ENCODE data around the gene TIMD4. TPM values are rescaled to one million over a fixed set of nuclear protein-coding genes. Genes with fewer than 3 reads are reported as not detected.

The TIMD4 gene
- total RNA-seq, 1 donor from 2014 or later = not detected

DNA sequence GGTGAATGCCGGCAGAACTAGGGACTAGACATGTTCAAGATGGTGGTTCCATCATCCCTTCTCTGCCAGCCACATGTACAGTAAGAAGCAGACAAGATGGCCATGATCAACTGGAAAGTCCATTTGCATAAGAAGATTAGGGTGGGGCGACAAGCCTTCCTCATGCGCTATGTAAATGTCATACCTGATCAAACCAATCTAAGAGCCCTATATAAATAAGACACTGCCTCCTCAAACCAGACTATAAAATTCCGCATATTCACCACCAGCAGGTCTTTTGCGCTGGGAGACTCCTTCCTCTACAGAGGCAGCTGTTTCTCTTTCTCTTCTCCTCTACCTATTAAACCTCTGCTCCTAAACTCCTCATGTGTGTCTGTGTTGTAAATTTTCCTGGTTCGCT is 53.8 kb downstream of the TIMD4 start:
- Mint-ChIP-seq H3K27me3 (ENCODE audit: unreplicated experiment) (no peaks in the 10 kb centered on the region), H3K4me1 (ENCODE audit: unreplicated experiment) (peaks cover 11% of the 10 kb centered on the region), H3K36me3 (ENCODE audit: low read depth, unreplicated experiment) (no peaks in the 10 kb centered on the region), H3K9me3 (ENCODE audit: unreplicated experiment) (no peaks in the 10 kb centered on the region), H3K4me3 (ENCODE audit: unreplicated experiment) (no peak overlapping the region), H3K27ac (ENCODE audit: unreplicated experiment) (no peak overlapping the region)
- DNase-seq (ENCODE audit: low spot score) = no peak
- TF ChIP-seq, protein P1, sequence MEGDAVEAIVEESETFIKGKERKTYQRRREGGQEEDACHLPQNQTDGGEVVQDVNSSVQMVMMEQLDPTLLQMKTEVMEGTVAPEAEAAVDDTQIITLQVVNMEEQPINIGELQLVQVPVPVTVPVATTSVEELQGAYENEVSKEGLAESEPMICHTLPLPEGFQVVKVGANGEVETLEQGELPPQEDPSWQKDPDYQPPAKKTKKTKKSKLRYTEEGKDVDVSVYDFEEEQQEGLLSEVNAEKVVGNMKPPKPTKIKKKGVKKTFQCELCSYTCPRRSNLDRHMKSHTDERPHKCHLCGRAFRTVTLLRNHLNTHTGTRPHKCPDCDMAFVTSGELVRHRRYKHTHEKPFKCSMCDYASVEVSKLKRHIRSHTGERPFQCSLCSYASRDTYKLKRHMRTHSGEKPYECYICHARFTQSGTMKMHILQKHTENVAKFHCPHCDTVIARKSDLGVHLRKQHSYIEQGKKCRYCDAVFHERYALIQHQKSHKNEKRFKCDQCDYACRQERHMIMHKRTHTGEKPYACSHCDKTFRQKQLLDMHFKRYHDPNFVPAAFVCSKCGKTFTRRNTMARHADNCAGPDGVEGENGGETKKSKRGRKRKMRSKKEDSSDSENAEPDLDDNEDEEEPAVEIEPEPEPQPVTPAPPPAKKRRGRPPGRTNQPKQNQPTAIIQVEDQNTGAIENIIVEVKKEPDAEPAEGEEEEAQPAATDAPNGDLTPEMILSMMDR (IDR thresholded peaks at IDR 0.05; ENCODE audit: unreplicated experiment) = no peak

DNA sequence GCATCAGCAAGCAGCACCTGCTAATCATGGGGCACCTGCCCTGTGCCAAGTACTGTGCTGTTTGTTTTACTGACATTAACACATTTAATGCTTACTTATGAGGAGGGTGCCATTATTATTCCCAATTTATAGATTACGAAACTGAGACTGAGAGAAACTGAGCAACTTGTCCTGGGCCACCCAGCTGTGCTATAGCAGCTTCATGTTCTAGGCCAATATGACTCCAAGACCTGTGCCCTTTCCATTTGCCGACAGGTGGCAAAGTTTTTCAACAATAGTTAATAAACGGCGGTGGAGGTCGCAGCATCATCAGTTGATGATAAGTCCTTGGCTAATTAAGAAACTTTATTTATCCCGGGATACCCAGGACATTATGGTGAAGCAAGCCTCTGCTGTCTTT is 55.4 kb downstream of the TIMD4 start:
- Mint-ChIP-seq H3K4me1 (ENCODE audit: unreplicated experiment) (no peaks in the 10 kb centered on the region), H3K36me3 (ENCODE audit: low read depth, unreplicated experiment) (no peaks in the 10 kb centered on the region), H3K4me3 (ENCODE audit: unreplicated experiment) (no peak overlapping the region), H3K9me3 (ENCODE audit: unreplicated experiment) (no peaks in the 10 kb centered on the region), H3K27ac (ENCODE audit: unreplicated experiment) (no peak overlapping the region), H3K27me3 (ENCODE audit: unreplicated experiment) (no peaks in the 10 kb centered on the region)
- DNase-seq (ENCODE audit: low spot score) = no peak
- TF ChIP-seq, protein P1 (IDR thresholded peaks at IDR 0.05; ENCODE audit: unreplicated experiment) = no peak

DNA sequence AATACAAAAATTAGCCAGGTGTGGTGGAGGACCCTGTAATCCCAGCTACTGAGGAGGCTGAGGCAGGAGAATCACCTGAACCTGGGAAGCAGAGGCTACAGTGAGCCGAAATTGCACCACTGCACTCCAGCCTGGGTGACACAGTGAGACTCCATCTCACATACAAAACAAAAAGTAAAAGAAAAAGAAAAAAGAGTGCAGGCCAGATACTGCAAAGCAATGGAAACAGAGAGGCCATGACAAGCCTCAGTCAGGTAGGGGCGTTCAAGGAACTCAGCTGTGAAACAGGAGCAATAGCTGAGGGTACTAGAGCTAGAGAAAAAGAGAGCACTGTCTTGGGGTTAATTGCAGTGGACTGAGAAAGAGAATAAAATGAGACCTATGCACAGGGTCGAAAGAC is 56.2 kb downstream of the TIMD4 start:
- H3K4me3 Mint-ChIP-seq (ENCODE audit: unreplicated experiment) = no peak overlapping the region
- no peaks in the 10 kb centered on the region for H3K27me3 Mint-ChIP-seq (ENCODE audit: unreplicated experiment)
- TF ChIP-seq, protein P1 (IDR thresholded peaks at IDR 0.05; ENCODE audit: unreplicated experiment) = no peak
- no peaks in the 10 kb centered on the region for H3K36me3 Mint-ChIP-seq (ENCODE audit: low read depth, unreplicated experiment)
- no peaks in the 10 kb centered on the region for H3K4me1 Mint-ChIP-seq (ENCODE audit: unreplicated experiment)
- H3K27ac Mint-ChIP-seq (ENCODE audit: unreplicated experiment) = no peak overlapping the region
- H3K9me3 Mint-ChIP-seq (ENCODE audit: unreplicated experiment) = no peaks in the 10 kb centered on the region
- DNase-seq (ENCODE audit: low spot score) = no peak

DNA sequence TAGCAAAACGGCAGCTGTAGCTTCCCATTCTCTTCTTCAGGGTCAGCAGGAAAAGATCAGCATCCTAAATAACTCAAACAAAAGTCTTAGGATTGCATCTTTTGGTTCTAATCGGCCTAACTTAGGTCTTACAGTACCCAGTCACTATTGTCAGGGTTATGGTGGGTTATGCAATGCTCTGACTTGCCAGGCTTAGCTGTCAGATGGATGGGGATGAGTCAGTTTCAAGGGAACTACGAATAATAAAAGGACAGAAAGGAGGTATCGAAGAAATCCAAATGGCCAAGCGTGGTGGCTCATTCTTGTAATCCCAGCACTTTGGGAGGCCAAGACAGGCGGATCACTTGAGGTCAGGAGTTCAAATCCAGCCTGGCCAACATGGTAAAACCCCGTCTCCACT is 66.5 kb downstream of the TIMD4 start:
- TF ChIP-seq, protein P1 (IDR thresholded peaks at IDR 0.05; ENCODE audit: unreplicated experiment) = no peak
- Mint-ChIP-seq H3K9me3 (ENCODE audit: unreplicated experiment) (no peaks in the 10 kb centered on the region), H3K27ac (ENCODE audit: unreplicated experiment) (no peak overlapping the region), H3K27me3 (ENCODE audit: unreplicated experiment) (peaks cover 1% of the 10 kb centered on the region), H3K4me3 (ENCODE audit: unreplicated experiment) (no peak overlapping the region), H3K4me1 (ENCODE audit: unreplicated experiment) (peaks cover 10% of the 10 kb centered on the region), H3K36me3 (ENCODE audit: low read depth, unreplicated experiment) (no peaks in the 10 kb centered on the region)
- no peak for DNase-seq (ENCODE audit: low spot score)

DNA sequence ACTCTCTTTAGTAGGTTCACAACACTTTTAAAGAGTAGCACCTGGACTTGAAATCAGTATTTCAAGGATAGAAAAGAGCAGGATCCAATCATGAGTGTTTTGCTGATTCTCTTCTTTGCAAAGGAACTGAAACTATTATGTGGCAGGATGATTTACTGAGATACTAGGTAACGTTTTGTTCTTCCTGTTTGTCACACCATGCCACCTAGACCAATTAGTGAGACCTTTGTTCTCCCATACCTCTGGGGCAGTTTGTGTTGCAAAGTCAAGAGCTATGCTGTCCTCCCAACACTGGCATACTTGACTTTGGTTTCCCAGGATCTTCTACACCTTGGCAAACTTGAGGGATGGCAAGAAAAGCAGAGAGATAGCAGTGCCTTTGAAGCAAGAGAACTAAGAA is 69.5 kb downstream of the TIMD4 start:
- TF ChIP-seq, protein P1 (IDR thresholded peaks at IDR 0.05; ENCODE audit: unreplicated experiment) = no peak
- no peaks in the 10 kb centered on the region for H3K9me3 Mint-ChIP-seq (ENCODE audit: unreplicated experiment)

More for the DNA sequence above, 69.5 kb downstream of the TIMD4 start:
- Mint-ChIP-seq H3K4me3 (ENCODE audit: unreplicated experiment) (no peak overlapping the region), H3K27me3 (ENCODE audit: unreplicated experiment) (peaks cover 1% of the 10 kb centered on the region), H3K4me1 (ENCODE audit: unreplicated experiment) (peaks cover 16% of the 10 kb centered on the region), H3K27ac (ENCODE audit: unreplicated experiment) (no peak overlapping the region), H3K36me3 (ENCODE audit: low read depth, unreplicated experiment) (no peaks in the 10 kb centered on the region)
- no peak for DNase-seq (ENCODE audit: low spot score)

Measured in endothelial cell (in vitro differentiated cells).